Mammary epithelial cell (primary cell): ENCODE data around the gene PKDREJ.

Source experiments
- EZH2 ChIP-seq: IDR thresholded peaks from 2 replicates; pipeline ENCODE4 v1.6.1; 2012; ENCODE audit warnings: low read length, inconsistent platforms, borderline replicate concordance
- TF ChIP-seq, protein P1 (sequence below), 2 donors: IDR thresholded peaks in 1 of 2; conservative IDR thresholded peaks in 1 of 2; 2 replicates each; pipeline ENCODE4 v1.5.1; 2011 to 2012; ENCODE audit warnings: inconsistent platforms in 2 of 2, low read length in 2 of 2, mild to moderate bottlenecking in 2 of 2, control low read depth in 1 of 2, low read depth in 1 of 2; ENCODE audit not compliant: insufficient read depth in 1 of 2; ENCODE audit errors: extremely low read depth in 1 of 2

DNA sequence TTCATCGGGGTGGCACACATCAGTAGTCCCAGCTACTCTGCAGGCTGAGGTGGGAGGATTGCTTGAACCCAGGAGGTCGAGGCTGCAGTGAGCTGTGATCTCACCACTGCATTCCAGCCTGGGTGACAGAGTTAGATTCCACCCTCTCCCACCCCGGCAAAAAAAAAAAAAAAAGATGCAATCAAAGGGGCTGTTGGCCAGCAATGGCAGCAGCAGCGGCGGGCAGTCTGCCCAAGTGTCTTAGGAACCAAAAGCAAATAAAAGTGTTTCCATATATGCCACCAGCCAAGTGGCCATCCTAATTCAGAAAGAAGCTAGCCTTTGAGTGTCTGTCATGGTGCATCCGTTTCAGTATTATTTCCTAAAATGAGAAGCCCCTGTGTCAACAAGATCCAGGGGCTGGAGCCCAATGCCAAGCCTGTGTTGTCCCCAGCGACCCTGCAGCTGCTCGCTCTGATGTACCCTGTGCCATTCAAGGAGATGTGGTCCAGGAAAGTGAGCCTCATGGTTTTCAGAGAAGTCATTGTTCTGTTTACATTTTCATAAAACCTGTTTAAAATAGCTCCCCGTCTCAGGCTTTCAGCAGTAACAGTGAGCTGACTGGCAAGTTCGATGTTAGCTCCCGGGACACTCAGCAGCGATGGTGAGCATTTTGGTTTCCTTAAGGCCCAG lies 25.6 kb downstream of the PKDREJ start:
- TF ChIP-seq, protein P1, sequence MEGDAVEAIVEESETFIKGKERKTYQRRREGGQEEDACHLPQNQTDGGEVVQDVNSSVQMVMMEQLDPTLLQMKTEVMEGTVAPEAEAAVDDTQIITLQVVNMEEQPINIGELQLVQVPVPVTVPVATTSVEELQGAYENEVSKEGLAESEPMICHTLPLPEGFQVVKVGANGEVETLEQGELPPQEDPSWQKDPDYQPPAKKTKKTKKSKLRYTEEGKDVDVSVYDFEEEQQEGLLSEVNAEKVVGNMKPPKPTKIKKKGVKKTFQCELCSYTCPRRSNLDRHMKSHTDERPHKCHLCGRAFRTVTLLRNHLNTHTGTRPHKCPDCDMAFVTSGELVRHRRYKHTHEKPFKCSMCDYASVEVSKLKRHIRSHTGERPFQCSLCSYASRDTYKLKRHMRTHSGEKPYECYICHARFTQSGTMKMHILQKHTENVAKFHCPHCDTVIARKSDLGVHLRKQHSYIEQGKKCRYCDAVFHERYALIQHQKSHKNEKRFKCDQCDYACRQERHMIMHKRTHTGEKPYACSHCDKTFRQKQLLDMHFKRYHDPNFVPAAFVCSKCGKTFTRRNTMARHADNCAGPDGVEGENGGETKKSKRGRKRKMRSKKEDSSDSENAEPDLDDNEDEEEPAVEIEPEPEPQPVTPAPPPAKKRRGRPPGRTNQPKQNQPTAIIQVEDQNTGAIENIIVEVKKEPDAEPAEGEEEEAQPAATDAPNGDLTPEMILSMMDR (conservative IDR thresholded peaks at IDR 0.05 in 1 of 2, IDR thresholded peaks at IDR 0.05 in 1 of 2; ENCODE audit: extremely low read depth in 1 of 2, insufficient read depth in 1 of 2, low read depth in 1 of 2, low read length in 2 of 2), result no peak
- no peak for TF ChIP-seq EZH2
